HG03571 (cell line): ENCODE results near the gene YIPF3.
"Not testable (repeated sequence)": the region's sequence is repeated elsewhere in the genome, so short reads cannot be mapped to it uniquely, and the experiment has no call there.

Experiments
- ATAC-seq: cut with Tn5 transposase; IDR thresholded peaks from one replicate; pipeline ENCODE4 v1.9.1; 2021; ENCODE audit not compliant: unreplicated experiment

Gene YIPF3

GRCh38 chr6:43467265-43467664 lies 49.5 kb downstream of the YIPF3 start:
- not testable (repeated sequence) for ATAC-seq

DNA sequence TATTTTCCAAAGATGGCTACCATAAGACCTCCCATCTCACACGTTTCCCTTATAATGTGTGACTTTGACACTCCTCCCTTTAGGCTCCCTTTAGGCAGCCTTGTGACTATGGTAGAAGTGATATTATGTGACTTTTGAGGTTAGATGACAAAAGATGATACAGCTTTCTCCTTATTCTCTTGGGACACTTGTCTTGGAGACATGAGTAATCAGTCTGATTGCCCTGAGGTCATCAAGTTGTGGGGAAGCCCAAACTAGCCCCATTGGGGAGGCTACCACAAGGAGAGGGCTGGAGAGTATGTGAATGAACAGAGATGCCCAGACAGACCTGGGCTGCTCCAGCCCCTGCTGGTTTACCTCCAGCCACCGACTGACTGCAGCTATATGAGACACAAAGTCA lies 50.8 kb downstream of the YIPF3 start:
- ATAC-seq = no peak

- no peak for ATAC-seq
Measured at GRCh38 chr6:43464337-43464736, 52.4 kb downstream of the YIPF3 start.

DNA sequence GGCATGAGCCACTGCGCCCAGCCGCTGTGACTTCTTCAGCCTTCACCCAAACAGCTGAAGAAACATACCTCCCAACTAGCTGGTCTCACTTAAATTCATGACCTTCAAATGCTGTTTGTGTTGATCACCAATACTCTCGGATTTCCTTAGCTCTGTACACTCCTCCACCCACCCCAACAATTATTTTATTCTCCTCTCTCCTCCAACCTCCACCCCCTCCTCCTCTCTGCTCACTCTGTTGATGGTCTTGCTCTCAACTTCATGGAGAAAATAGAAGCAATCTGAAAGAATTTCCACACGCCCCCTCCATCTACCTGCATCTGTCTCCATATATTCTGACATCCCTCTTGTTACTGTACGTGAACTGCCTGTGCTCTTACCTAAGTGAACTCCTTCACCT lies 54.8 kb downstream of the YIPF3 start:
- ATAC-seq = no peak
